Mammary epithelial cell (primary cell): ENCODE results near the gene KAZN.

Source experiments
- CTCF ChIP-seq, 2 donors: IDR thresholded peaks in 1 of 2; conservative IDR thresholded peaks in 1 of 2; 2 replicates each; pipeline ENCODE4 v1.5.1; 2011 to 2012; ENCODE audit warnings: inconsistent platforms in 2 of 2, low read length in 2 of 2, mild to moderate bottlenecking in 2 of 2, control low read depth in 1 of 2, low read depth in 1 of 2; ENCODE audit not compliant: insufficient read depth in 1 of 2; ENCODE audit errors: extremely low read depth in 1 of 2
- EZH2 ChIP-seq: IDR thresholded peaks from 2 replicates; pipeline ENCODE4 v1.6.1; 2012; ENCODE audit warnings: low read length, inconsistent platforms, borderline replicate concordance

GRCh38 chr1:15081102-15081501 is 482.6 kb downstream of the KAZN start:
- TF ChIP-seq CTCF (conservative IDR thresholded peaks at IDR 0.05 in 1 of 2, IDR thresholded peaks at IDR 0.05 in 1 of 2; ENCODE audit: extremely low read depth in 1 of 2, insufficient read depth in 1 of 2, low read depth in 1 of 2, low read length in 2 of 2) (no peak), EZH2 (no peak)
